ENCODE results near the gene MTHFS.
"Not testable (repeated sequence)": the region's sequence is repeated elsewhere in the genome, so short reads cannot be mapped to it uniquely, and the experiment has no call there.

Gene MTHFS

GRCh38 chr15:79914728-79915127, 17.9 kb upstream of the MTHFS start:
- peaks cover 10% of the 10 kb centered on the region for H3K4me1 ChIP-seq (ENCODE audit: control insufficient read depth, low read length)
- no peaks in the 10 kb centered on the region for H3K27me3 ChIP-seq (ENCODE audit: control insufficient read depth, low read length)
- H3K9me2 ChIP-seq (replicated peaks; ENCODE audit: control insufficient read depth, low read length), result no peaks in the 10 kb centered on the region
- H4K20me1 ChIP-seq (ENCODE audit: control insufficient read depth, insufficient read depth, low read depth, low read length), result no peaks in the 10 kb centered on the region
- H3K27ac ChIP-seq (ENCODE audit: low read depth, low read length), result no peak overlapping the region
- TF ChIP-seq EZH2phosphoT487 (IDR thresholded peaks at IDR 0.05; ENCODE audit: borderline replicate concordance, low read length) (no peak), CTCF (IDR thresholded peaks at IDR 0.05; ENCODE audit: low read depth, low read length, poor library complexity, severe bottlenecking) (no peak)
- H3K4me2 ChIP-seq (ENCODE audit: low read length), result no peak overlapping the region
- peaks cover 20% of the 10 kb centered on the region for H3K79me2 ChIP-seq (ENCODE audit: control insufficient read depth, low read length)
- H3K36me3 ChIP-seq (ENCODE audit: control insufficient read depth, low read length), result peaks cover 80% of the 10 kb centered on the region
- peaks cover 12% of the 10 kb centered on the region; the same call in 1 of the 2 replicates for H3F3A ChIP-seq (ENCODE audit: control insufficient read depth, insufficient read depth)
- H3K9me3 ChIP-seq (ENCODE audit: control insufficient read depth, insufficient read depth, low read length), result peaks cover 61% of the 10 kb centered on the region
- H3K4me3 ChIP-seq (ENCODE audit: low read length), result no peak overlapping the region

DNA sequence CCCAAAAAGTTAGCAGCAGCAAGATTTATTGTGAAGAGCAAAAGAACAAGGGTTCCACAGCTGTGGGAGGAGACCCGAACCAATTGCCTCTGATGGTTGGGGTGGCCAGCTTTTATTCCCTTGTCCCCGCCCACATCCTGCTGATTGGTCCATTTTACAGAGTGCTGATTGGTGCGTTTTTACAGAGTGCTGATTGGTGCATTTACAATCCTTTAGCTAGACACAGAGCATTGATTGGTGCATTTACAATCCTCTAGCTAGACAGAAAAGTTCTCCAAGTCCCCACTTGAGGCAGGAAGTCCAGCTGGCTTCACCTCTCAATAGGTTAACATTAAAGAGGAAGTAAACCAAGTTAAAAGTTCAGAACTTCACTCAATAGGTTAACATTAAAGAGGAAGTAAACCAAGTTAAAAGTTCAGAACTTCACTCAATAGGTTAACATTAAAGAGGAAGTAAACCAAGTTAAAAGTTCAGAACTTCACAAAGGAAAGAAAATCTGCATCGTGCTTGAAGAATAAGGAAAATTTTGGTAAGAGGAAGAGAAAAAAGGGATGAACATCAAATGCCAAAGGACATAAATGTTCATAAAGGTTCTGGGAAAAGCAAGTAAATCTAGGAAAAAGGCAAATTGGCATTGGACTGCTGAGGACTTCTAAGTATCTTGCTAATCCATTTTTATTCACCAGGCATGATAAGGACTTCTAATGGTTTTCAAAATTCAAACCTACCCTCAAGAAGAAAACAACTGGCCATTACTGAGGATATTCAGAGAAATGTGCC, 12.9 kb upstream of the MTHFS start:
- Histone ChIP-seq H3K36me3 (ENCODE audit: control insufficient read depth, low read length) (peaks cover 43% of the 10 kb centered on the region), H3F3A (ENCODE audit: control insufficient read depth, insufficient read depth) (peaks cover 17% of the 10 kb centered on the region; the same call in 1 of the 2 replicates), H3K9me3 (ENCODE audit: control insufficient read depth, insufficient read depth, low read length) (peaks cover 25% of the 10 kb centered on the region; the same call in 1 of the 2 replicates), H3K4me1 (ENCODE audit: control insufficient read depth, low read length) (peaks cover 11% of the 10 kb centered on the region), H3K4me2 (ENCODE audit: low read length) (peak overlapping the region; percentile 15), H3K27ac (ENCODE audit: low read depth, low read length) (peak overlapping the region; percentile 39), H3K4me3 (ENCODE audit: low read length) (0 out of 2 replicates have a peak overlapping the region, but pooled peaks have one; percentile 23)
- H3K9me2 ChIP-seq (replicated peaks; ENCODE audit: control insufficient read depth, low read length); H3K27me3 ChIP-seq (ENCODE audit: control insufficient read depth, low read length); H3K79me2 ChIP-seq (ENCODE audit: control insufficient read depth, low read length); H4K20me1 ChIP-seq (ENCODE audit: control insufficient read depth, insufficient read depth, low read depth, low read length): not testable (repeated sequence)

DNA sequence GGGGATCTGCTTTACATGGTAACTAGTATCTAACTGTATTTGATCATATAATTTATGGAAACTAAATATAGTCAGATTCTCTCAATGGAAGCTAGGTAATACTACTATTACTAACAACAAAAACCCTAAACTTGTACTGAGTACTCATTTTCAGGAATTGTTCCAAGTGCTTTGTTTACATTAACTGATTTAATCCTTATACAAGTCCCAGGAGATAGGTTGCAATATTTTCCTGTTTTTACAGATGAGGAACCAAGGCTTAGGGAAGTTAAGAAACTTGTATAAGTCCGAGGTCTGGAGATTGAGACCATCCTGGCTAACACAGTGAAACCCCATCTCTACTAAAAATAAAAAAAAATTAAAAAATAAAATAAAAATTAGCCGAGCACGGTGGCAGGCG, 7.5 kb upstream of the MTHFS start:
- no peak overlapping the region for H3K4me2 ChIP-seq (ENCODE audit: low read length)

More for the DNA sequence above, 7.5 kb upstream of the MTHFS start:
- Histone ChIP-seq H3K9me2 (replicated peaks; ENCODE audit: control insufficient read depth, low read length) (no peaks in the 10 kb centered on the region), H3K27me3 (ENCODE audit: control insufficient read depth, low read length) (no peaks in the 10 kb centered on the region), H4K20me1 (ENCODE audit: control insufficient read depth, insufficient read depth, low read depth, low read length) (no peaks in the 10 kb centered on the region), H3K4me1 (ENCODE audit: control insufficient read depth, low read length) (peaks cover 24% of the 10 kb centered on the region), H3K4me3 (ENCODE audit: low read length) (no peak overlapping the region), H3F3A (ENCODE audit: control insufficient read depth, insufficient read depth) (peaks cover 14% of the 10 kb centered on the region), H3K9me3 (ENCODE audit: control insufficient read depth, insufficient read depth, low read length) (peaks cover 2% of the 10 kb centered on the region; the same call in 1 of the 2 replicates), H3K27ac (ENCODE audit: low read depth, low read length) (no peak overlapping the region), H3K79me2 (ENCODE audit: control insufficient read depth, low read length) (no peaks in the 10 kb centered on the region), H3K36me3 (ENCODE audit: control insufficient read depth, low read length) (peaks cover 4% of the 10 kb centered on the region)
- TF ChIP-seq CTCF (IDR thresholded peaks at IDR 0.05; ENCODE audit: low read depth, low read length, poor library complexity, severe bottlenecking), result no peak
- TF ChIP-seq EZH2phosphoT487 (IDR thresholded peaks at IDR 0.05; ENCODE audit: borderline replicate concordance, low read length), result no peak

Measured in DOHH2 (cell line).